Osteoblast (primary cell): ENCODE results near the gene SYTL4. TPM values are rescaled to one million over a fixed set of nuclear protein-coding genes. Genes with fewer than 3 reads are reported as not detected.

Experiments used
- DNase-seq: peaks from one replicate; pipeline ENCODE4 v3.0.0; 2011; ENCODE audit warnings: low spot score, mixed read lengths; ENCODE audit not compliant: insufficient read length; ENCODE audit errors: missing footprints
- H2AFZ ChIP-seq: 2 replicates; pipeline ENCODE4 v1.6.0; 2011; ENCODE audit warnings: mild to moderate bottlenecking, low read length
- H3K27ac ChIP-seq: 2 replicates; pipeline ENCODE4 v1.5.1; 2011; ENCODE audit warnings: mild to moderate bottlenecking, low read depth, low read length, moderate library complexity
- H3K27me3 ChIP-seq: 2 replicates; pipeline ENCODE4 v1.6.0; 2012; ENCODE audit warnings: mild to moderate bottlenecking, control low read depth, inconsistent platforms, low read length, moderate library complexity; ENCODE audit not compliant: insufficient read depth
- H3K36me3 ChIP-seq: 2 replicates; pipeline ENCODE4 v1.5.1; 2011; ENCODE audit warnings: mild to moderate bottlenecking, low read length, control low read depth, moderate library complexity; ENCODE audit not compliant: insufficient read depth
- H3K4me1 ChIP-seq: 2 replicates; pipeline ENCODE4 v1.5.1; 2011; ENCODE audit warnings: mild to moderate bottlenecking, low read length, control low read depth, moderate library complexity; ENCODE audit not compliant: insufficient read depth
- H3K4me2 ChIP-seq: 2 replicates; pipeline ENCODE4 v1.6.0; 2011; ENCODE audit warnings: mild to moderate bottlenecking, low read length; ENCODE audit not compliant: insufficient read depth
- H3K4me3 ChIP-seq: fragments of 200-600 bp; sonication (generic); 3 replicates; pipeline ENCODE4 v1.5.1; 2012; ENCODE audit warnings: mild to moderate bottlenecking, low read length, inconsistent platforms; ENCODE audit not compliant: insufficient read depth
- H3K79me2 ChIP-seq: 2 replicates; pipeline ENCODE4 v1.6.0; 2012; ENCODE audit warnings: mild to moderate bottlenecking, low read length, control low read depth, inconsistent platforms; ENCODE audit not compliant: insufficient read depth
- H3K9me3 ChIP-seq: 2 replicates; pipeline ENCODE4 v1.5.1; 2011; ENCODE audit warnings: low read depth, low read length, control low read depth
- H4K20me1 ChIP-seq: 2 replicates; pipeline ENCODE4 v1.6.0; 2012; ENCODE audit warnings: mild to moderate bottlenecking, low read length, control low read depth; ENCODE audit not compliant: insufficient read depth
- CTCF ChIP-seq: IDR thresholded peaks from 2 replicates; pipeline ENCODE4 v1.5.1; 2011; ENCODE audit warnings: mild to moderate bottlenecking, low read depth, low read length, moderate library complexity; ENCODE audit errors: extremely low read depth
- total RNA-seq: library from RNA; depleted of rRNA; stranded (reverse); fragments of >200 nt; gene quantifications from 2 replicates; pipeline ENCODE4 v1.2.3, GENCODE V29; 2012

SYTL4 gene
- total RNA-seq, 1 donor: 2.9 TPM

- DNase-seq: peak; percentile 55
- Histone ChIP-seq H3K4me3 (no peak overlapping the region), H3K27ac (no peak overlapping the region), H4K20me1 (no peaks in the 10 kb centered on the region), H3K9me3 (no peaks in the 10 kb centered on the region), H2AFZ (no peak overlapping the region), H3K27me3 (peaks cover 12% of the 10 kb centered on the region), H3K4me2 (peak overlapping the region; percentile 83), H3K79me2 (no peaks in the 10 kb centered on the region), H3K4me1 (peaks cover 12% of the 10 kb centered on the region), H3K36me3 (no peaks in the 10 kb centered on the region)
- TF ChIP-seq CTCF: no peak
These were observed 96.9 kb downstream of the SYTL4 start for GRCh38 chrX:100635040-100635439.

- Histone ChIP-seq H3K4me3 (no peak overlapping the region), H4K20me1 (no peaks in the 10 kb centered on the region), H3K27me3 (no peaks in the 10 kb centered on the region), H3K4me1 (no peaks in the 10 kb centered on the region), H2AFZ (no peak overlapping the region), H3K4me2 (no peak overlapping the region), H3K27ac (no peak overlapping the region), H3K36me3 (no peaks in the 10 kb centered on the region), H3K79me2 (no peaks in the 10 kb centered on the region), H3K9me3 (no peaks in the 10 kb centered on the region)
- no peak for TF ChIP-seq CTCF
- no peak for DNase-seq
These were observed 105.9 kb downstream of the SYTL4 start for GRCh38 chrX:100625985-100626491.

Other genes starting within 250 kb of the SYTL4 start
- not detected in 2 replicates for gene TNMD, start 147.2 kb downstream of the SYTL4 start, total RNA-seq
- 37.3 and 38.0 TPM in 2 replicates for gene TSPAN6, start 95.3 kb downstream of the SYTL4 start, total RNA-seq
- 36.9 and 38.6 TPM in 2 replicates for gene SRPX2, start 87.9 kb downstream of the SYTL4 start, total RNA-seq
- gene CSTF2, start 88.3 kb upstream of the SYTL4 start, total RNA-seq: 6.5 and 8.7 TPM in 2 replicates
- gene NOX1, start 142.2 kb upstream of the SYTL4 start, total RNA-seq: not detected in 2 replicates
- gene XKRX, start 196.8 kb upstream of the SYTL4 start, total RNA-seq: under 0.01 and 0.29 TPM in 2 replicates
- not detected in 2 replicates for gene ARL13A, start 237.6 kb upstream of the SYTL4 start, total RNA-seq